ENCODE measurements around the gene SH3RF3. TPM values are rescaled to one million over a fixed set of nuclear protein-coding genes. Genes with fewer than 3 reads are reported as not detected.

Gene SH3RF3
- total RNA-seq, 1 donor from 2014 or later, result under 0.01 TPM

GRCh38 chr2:109188898-109189297 is 59.9 kb downstream of the SH3RF3 start:
- Histone ChIP-seq H3K4me3 (ENCODE audit: low read depth, low read length) (no peak overlapping the region), H3K36me3 (ENCODE audit: control insufficient read depth, insufficient read depth, low read length) (no peaks in the 10 kb centered on the region), H3K27me3 (ENCODE audit: control insufficient read depth, insufficient read depth, low read length) (peaks cover 16% of the 10 kb centered on the region)
- no peak for FAIRE-seq
- no peak for DNase-seq (ENCODE audit: low read depth)
- no peak for TF ChIP-seq CTCF (IDR thresholded peaks at IDR 0.05; ENCODE audit: insufficient read depth, low read length, severe bottlenecking)

- no peak for DNase-seq (ENCODE audit: low read depth)
- no peak for FAIRE-seq
- no peak overlapping the region for H3K4me3 ChIP-seq (ENCODE audit: low read depth, low read length)
- no peak for TF ChIP-seq CTCF (IDR thresholded peaks at IDR 0.05; ENCODE audit: insufficient read depth, low read length, severe bottlenecking)
- peaks cover 18% of the 10 kb centered on the region for H3K27me3 ChIP-seq (ENCODE audit: control insufficient read depth, insufficient read depth, low read length)
- H3K36me3 ChIP-seq (ENCODE audit: control insufficient read depth, insufficient read depth, low read length), result no peaks in the 10 kb centered on the region
These were observed 60.7 kb downstream of the SH3RF3 start for GRCh38 chr2:109189751-109190150.

GRCh38 chr2:109193807-109194619 is 65.0 kb downstream of the SH3RF3 start:
- H3K27me3 ChIP-seq (ENCODE audit: control insufficient read depth, insufficient read depth, low read length), result peaks cover 13% of the 10 kb centered on the region
- DNase-seq (ENCODE audit: low read depth) (no peak), FAIRE-seq (no peak)
- no peak overlapping the region for H3K4me3 ChIP-seq (ENCODE audit: low read depth, low read length)
- no peak for TF ChIP-seq CTCF (IDR thresholded peaks at IDR 0.05; ENCODE audit: insufficient read depth, low read length, severe bottlenecking)
- H3K36me3 ChIP-seq (ENCODE audit: control insufficient read depth, insufficient read depth, low read length), result no peaks in the 10 kb centered on the region

- no peaks in the 10 kb centered on the region for H3K36me3 ChIP-seq (ENCODE audit: control insufficient read depth, insufficient read depth, low read length)
- FAIRE-seq (no peak), DNase-seq (ENCODE audit: low read depth) (no peak)
- TF ChIP-seq CTCF (IDR thresholded peaks at IDR 0.05; ENCODE audit: insufficient read depth, low read length, severe bottlenecking), result no peak
- H3K4me3 ChIP-seq (ENCODE audit: low read depth, low read length), result no peak overlapping the region
- peaks cover 12% of the 10 kb centered on the region for H3K27me3 ChIP-seq (ENCODE audit: control insufficient read depth, insufficient read depth, low read length)
These were observed 65.6 kb downstream of the SH3RF3 start for GRCh38 chr2:109194620-109194937.

- Histone ChIP-seq H3K4me3 (ENCODE audit: low read depth, low read length) (no peak overlapping the region), H3K27me3 (ENCODE audit: control insufficient read depth, insufficient read depth, low read length) (peaks cover 12% of the 10 kb centered on the region), H3K36me3 (ENCODE audit: control insufficient read depth, insufficient read depth, low read length) (no peaks in the 10 kb centered on the region)
- TF ChIP-seq CTCF (IDR thresholded peaks at IDR 0.05; ENCODE audit: insufficient read depth, low read length, severe bottlenecking), result no peak
- no peak for DNase-seq (ENCODE audit: low read depth)
- FAIRE-seq, result no peak
These were observed 66.4 kb downstream of the SH3RF3 start for GRCh38 chr2:109195193-109196045.

Data from bronchial epithelial cell (primary cell).